ENCODE results near the gene GYPB. TPM values are rescaled to one million over a fixed set of nuclear protein-coding genes. Genes with fewer than 3 reads are reported as not detected.

Gene GYPB
- total and polyA plus RNA-seq, 2 of the 8 experiments (the other 6 are each of a cell fraction or from before 2014, with no cell fraction given): not detected

DNA sequence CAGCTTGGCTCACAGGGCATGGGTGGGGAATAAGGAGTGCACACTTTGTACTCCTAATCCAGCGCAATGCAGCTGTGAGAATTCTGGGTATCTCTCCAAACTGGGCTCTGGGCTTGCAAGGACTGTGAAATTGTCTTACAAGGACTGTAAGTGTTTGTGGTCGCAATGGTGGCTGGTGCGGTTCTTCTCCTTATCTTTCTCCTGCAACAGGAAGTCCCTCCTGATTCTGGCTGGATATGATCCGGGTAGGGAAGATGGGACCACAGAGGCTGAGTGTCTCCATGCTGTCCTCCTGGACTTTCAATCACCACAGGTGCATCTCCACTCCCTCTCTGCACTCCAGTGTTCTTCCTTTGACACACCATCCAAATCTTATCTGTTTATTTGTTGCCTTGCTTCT lies 58.1 kb downstream of the GYPB start:
- Histone ChIP-seq H3K79me1 (ENCODE audit: low read depth, low read length) (no peaks in the 10 kb centered on the region), H2BK15ac (ENCODE audit: low read length) (no peak overlapping the region), H3K27ac (ENCODE audit: low read depth, low read length) (no peak overlapping the region), H4K91ac (replicated peaks; ENCODE audit: insufficient read length, low read length) (no peak overlapping the region), H3K14ac (ENCODE audit: insufficient read length) (no peak overlapping the region), H4K5ac (ENCODE audit: insufficient read length, low read depth, low read length) (no peak overlapping the region), H2AK5ac (ENCODE audit: low read depth, low read length) (no peak overlapping the region), H3K23ac (ENCODE audit: insufficient read length) (no peak overlapping the region), H4K8ac (ENCODE audit: extremely low read depth, insufficient read depth, low read length) (no peak overlapping the region), H2BK20ac (ENCODE audit: low read length) (no peak overlapping the region), H3K4me2 (ENCODE audit: insufficient read depth in 1 of 2, low read depth in 2 of 2, low read length in 2 of 2) (no peak overlapping the region), H3K4me1 (replicated peaks in 1 of 4; ENCODE audit: control insufficient read depth in 3 of 4, insufficient read depth in 4 of 4, low read length in 3 of 4) (no peaks in the 10 kb centered on the region), H4K20me1 (replicated peaks in 1 of 2; ENCODE audit: control insufficient read depth in 1 of 2, insufficient read depth in 2 of 2, low read length in 2 of 2) (no peaks in the 10 kb centered on the region), H3K79me2 (ENCODE audit: control insufficient read depth in 1 of 2, insufficient read depth in 2 of 2, low read length in 2 of 2) (no peaks in the 10 kb centered on the region), H3K9me3 (ENCODE audit: insufficient read depth in 2 of 2, low read depth in 1 of 2, low read length in 1 of 2) (no peaks in the 10 kb centered on the region), H2AFZ (ENCODE audit: low read length) (no peak overlapping the region), H3K18ac (ENCODE audit: extremely low read depth, low read length) (no peak overlapping the region), H3K9ac (replicated peaks in 1 of 4; ENCODE audit: extremely low read depth in 1 of 4, low read depth in 3 of 4, low read length in 3 of 4) (no peak overlapping the region), H3K36me3 (ENCODE audit: control insufficient read depth in 2 of 4, insufficient read depth in 4 of 4, low read length in 3 of 4) (no peaks in the 10 kb centered on the region), H2BK120ac (replicated peaks; ENCODE audit: low read depth, low read length) (no peak overlapping the region), H3K27me3 (replicated peaks in 1 of 4; ENCODE audit: control insufficient read depth in 3 of 4, extremely low read depth in 1 of 4, insufficient read depth in 3 of 4, low read length in 3 of 4) (no peaks in the 10 kb centered on the region), H3K23me2 (ENCODE audit: low read depth, low read length) (no peaks in the 10 kb centered on the region), H2BK5ac (ENCODE audit: low read depth, low read length) (no peak overlapping the region), H2BK12ac (ENCODE audit: low read depth, low read length) (no peak overlapping the region), H3K56ac (replicated peaks; ENCODE audit: insufficient read length, low read depth, low read length) (no peak overlapping the region), H3K4ac (replicated peaks; ENCODE audit: insufficient read length, low read depth, low read length) (no peak overlapping the region), H3K4me3 (ENCODE audit: extremely low read depth in 1 of 4, insufficient read depth in 2 of 4, low read depth in 3 of 4, low read length in 4 of 4) (no peak overlapping the region)
- TF ChIP-seq SP4 (IDR thresholded peaks at IDR 0.05; ENCODE audit: low read length): no peak
- TF ChIP-seq SIRT6 (IDR thresholded peaks at IDR 0.05; ENCODE audit: low read length): no peak
- TF ChIP-seq KDM5A (IDR thresholded peaks at IDR 0.05; ENCODE audit: low read length): no peak
- TF ChIP-seq PHF8 (conservative IDR thresholded peaks at IDR 0.05; ENCODE audit: low read depth, low read length): no peak
- TF ChIP-seq CBX5 (IDR thresholded peaks at IDR 0.05; ENCODE audit: low read depth, low read length): no peak
- TF ChIP-seq SIN3A (conservative IDR thresholded peaks at IDR 0.05 in 1 of 2, IDR thresholded peaks at IDR 0.05 in 1 of 2; ENCODE audit: low read depth in 1 of 2, low read length in 2 of 2): no peak
- no peak for TF ChIP-seq RAD21 (IDR thresholded peaks at IDR 0.05 in 1 of 2, conservative IDR thresholded peaks at IDR 0.05 in 1 of 2; ENCODE audit: low read depth in 2 of 2, low read length in 2 of 2)
- TF ChIP-seq CREB1 (IDR thresholded peaks at IDR 0.05): no peak
- no peak for TF ChIP-seq CHD2 (IDR thresholded peaks at IDR 0.05; ENCODE audit: low read length)
- TF ChIP-seq NANOG (IDR thresholded peaks at IDR 0.05; ENCODE audit: insufficient read depth, low read depth, low read length, poor library complexity, severe bottlenecking): no peak
- TF ChIP-seq MAFK (IDR thresholded peaks at IDR 0.05; ENCODE audit: low read depth, low read length): no peak
- 91% methylated on average over 4 of the region's 4 CpGs; no CpG with 5 or more reads in 1 of the 2 experiments for WGBS, 2 experiments (ENCODE audit: extremely low coverage in 1 of 2, insufficient coverage in 1 of 2, insufficient read length in 1 of 2, insufficient replicate concordance in 2 of 2, low coverage in 1 of 2, low lambda C conversion rate in 2 of 2, missing lambda C conversion rate in 1 of 2)
- no peak for DNase-seq (ENCODE audit: low read depth in 1 of 2, low spot score in 2 of 2)
- CTCF ChIA-PET (ENCODE audit: partially characterized antibody): no interaction called here
- FAIRE-seq: no peak
- POLR2A ChIA-PET (ENCODE audit: partially characterized antibody): no interaction called here

All from H1 (cell line).